Stimulated activated CD4-positive, alpha-beta T cell treated with anti-CD3 and anti-CD28 coated beads, Interleukin-2, amount 100 ng/mL, for 4 hours (primary cell): ENCODE results near the gene JMJD7.
A peak's percentile ranks its signal among the peaks of the same experiment; 100 is the strongest.

Experiments used
- DNase-seq: peaks from one replicate; pipeline ENCODE4 v3.0.0-alpha.2; 2020; ENCODE audit warnings: low read depth

The JMJD7 gene

DNA sequence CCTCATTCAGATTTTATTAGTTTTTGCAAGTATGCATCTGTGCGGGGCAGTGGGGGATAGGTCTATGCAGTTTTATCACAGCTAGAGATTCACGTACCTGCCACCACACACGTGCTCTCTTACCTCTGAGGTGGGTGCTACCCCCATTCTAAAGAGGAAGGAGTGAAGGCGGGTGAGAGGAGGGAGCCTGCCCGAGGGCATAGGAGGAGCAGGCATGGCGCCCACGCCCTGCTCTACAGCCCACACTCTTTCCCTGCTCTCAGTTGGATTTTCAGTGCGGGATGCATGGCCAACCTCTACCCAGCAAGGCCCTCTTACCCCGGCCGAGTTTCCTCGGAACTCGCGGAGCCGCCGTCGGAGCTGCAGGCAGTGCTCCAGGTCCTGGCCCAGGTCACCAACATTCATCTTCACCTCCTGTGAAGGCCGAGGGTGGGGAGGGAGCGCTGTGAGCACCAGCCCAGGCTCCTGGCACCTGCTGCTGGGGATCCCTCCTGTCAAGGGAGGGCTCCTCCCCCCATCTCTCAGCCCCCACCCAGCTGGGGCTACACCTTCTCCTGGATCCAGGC, 37.7 kb downstream of the JMJD7 start:
- DNase-seq, result no peak

DNA sequence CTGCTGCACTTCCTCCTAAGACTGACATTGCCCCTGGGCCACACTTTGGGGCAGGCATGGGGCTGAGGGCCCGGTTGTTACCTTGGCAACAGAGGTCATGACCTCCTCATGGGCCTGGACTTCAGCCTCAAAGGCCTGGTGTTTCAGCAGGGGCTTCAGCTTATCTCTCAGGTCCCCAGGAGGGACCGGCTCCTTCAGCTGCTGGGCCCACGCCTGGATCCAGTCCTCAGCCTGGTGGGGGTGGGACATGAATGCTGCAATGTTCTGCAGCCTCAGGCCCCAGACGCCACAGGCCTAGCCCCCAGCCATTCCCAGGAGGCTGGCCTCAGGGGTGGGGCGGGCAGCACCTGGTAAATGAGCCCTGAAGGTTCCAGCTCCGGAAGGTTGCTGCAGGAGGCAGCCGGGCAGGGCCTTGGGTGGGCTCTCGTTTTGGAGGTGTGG, 38.4 kb downstream of the JMJD7 start:
- no peak for DNase-seq

DNA sequence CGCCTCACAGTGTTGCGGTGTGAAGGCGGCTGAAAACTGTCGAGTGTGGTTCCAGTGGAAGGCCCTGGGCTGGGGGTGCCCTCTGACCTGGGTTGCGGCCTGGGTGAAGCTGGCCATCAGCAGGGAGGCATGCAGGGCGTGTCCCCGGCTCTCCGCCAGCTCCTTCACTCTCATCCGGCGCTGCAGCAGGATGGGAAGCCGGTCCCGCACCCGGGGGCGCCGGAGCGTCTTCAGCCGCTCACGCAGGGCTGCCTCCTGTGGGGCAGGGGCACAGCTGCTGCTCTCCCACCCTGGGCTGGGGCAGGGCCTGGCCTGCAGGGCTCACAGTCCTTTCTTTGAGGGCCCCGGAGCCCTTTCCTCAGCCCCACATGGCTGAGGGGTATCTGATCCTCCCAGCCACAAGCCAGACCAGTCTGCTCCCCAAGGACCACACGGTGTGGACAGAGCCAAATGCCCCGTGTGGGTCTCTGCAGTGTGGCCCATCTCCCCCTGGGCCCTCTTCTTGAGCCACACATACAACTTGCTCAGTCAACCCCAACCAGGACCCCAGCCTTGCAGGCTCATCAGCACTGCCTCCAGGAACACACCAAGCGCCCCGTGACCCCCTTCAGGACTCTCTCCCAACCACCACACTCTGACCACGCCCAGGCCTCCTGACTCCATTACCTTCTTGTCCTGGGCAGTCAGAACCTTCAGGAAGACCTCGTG, 39.1 kb downstream of the JMJD7 start:
- DNase-seq, result no peak

DNA sequence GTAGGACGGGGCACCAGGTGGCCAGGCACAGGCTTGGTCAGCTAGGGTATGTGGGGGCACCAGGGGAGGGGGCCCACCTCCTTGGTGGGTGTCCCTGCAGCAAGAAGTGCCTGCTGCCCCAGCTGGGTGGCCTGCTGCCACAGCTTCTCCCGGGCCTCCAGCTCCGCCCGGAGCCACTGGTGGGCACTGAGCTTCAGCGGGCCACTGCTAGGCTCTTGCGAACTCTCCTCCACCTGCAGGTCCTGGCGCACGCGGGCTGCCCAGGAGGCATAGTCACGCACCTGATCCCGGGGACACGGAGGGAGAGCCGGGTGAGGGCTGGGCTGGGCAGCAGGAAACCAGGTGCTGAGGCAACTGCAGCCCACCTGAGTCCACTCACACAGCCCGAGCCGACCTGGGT, 40.4 kb downstream of the JMJD7 start:
- DNase-seq, result no peak

DNA sequence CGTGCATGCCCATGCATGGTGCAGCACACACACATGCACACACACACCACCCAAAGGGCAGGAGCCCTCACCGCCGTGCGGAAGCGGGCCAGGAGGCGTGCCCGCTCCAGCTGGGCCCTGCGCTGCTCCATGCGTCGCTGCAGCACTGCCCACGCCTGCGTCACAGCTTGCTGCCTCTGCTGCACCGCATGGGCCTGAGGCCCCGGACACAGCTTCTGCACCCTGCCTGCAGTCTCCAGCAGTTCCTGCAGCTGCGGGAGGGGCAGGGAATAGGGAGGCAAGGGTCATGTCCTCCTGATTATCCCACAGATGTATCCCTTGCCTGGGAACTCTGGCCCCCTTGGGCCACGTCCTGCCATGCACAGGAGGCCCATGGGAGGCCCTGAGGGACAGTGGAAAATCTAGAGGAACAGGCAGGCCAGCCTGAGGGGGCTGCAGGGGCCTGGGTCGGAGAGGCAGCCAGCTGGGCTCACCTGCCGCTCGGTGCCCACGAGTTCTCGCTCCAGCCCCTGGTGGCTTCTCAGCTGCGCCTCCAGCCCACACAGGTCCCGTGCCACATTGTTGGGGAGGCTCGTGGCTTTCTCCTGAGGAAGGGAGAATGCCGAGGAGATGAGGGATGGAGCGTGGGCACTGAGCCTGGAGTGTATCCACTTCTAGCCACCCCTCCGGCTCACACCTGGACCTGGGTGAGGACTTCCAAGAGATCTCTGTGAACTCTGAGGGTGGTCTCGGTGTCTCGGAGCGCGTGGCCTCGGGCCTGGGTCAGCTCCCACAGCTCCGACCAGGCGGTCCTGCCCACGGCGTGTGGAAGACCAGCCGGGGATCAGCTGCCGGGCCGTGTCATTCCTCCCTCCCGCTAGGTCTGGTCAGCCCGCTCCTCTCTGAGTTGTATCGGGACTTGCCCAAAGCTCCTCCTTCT, 42.1 kb downstream of the JMJD7 start:
- DNase-seq, result no peak

DNA sequence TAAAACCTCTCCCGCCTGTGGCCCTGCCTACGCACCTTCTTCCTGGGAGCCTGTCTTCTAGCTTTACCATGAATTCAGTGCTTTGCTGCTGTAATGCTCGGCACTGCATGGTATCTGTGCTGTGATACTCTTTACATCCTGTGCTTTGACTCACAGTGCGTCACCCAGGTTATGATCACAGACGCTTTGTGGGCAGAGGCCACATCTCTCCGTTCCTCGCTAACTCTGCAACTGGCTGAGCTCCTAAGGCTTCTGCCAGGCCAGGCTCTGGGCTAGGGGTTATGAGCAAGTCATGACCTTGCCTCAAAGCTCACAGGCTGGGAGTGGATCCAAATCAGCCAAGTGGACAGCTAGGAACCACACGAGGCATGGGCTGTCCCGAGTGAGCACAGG, 42.8 kb downstream of the JMJD7 start:
- DNase-seq, result peak; percentile 39

DNA sequence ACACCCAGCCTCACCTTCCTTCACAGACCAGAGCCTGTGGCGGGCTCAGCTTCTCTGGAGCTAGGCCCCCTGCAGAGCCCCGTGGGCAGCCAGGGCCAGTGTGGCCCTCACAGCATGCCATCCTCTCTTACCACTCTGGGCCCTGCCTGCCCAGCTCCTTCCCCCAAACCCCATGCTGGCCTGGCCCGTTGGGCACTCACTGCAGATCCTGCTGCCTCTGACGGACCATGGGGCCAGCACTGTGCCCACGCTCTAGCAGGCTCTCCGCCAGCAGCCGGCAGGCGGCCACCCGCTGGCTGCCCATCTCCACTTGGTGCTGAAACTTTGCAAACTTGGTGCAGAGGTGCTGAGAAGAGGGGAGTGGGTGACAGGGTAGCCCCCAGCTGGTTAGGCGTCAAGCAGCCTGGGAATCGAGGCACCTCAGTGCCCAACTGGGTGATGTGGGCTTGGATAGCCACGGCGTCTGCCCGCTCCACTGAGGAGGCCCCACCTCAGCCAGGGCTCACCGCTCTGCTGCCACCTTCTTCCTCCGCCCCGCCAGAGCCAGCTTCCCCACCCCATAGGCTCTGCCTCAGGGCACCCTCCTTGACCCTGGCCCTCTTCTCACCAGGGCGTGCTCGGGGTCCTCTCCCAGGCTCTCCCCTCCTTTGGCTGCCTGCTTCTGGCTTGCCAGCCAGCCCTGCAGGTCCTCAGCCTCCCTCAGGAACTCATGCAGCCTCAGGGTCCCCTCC, 43.4 kb downstream of the JMJD7 start:
- no peak for DNase-seq

DNA sequence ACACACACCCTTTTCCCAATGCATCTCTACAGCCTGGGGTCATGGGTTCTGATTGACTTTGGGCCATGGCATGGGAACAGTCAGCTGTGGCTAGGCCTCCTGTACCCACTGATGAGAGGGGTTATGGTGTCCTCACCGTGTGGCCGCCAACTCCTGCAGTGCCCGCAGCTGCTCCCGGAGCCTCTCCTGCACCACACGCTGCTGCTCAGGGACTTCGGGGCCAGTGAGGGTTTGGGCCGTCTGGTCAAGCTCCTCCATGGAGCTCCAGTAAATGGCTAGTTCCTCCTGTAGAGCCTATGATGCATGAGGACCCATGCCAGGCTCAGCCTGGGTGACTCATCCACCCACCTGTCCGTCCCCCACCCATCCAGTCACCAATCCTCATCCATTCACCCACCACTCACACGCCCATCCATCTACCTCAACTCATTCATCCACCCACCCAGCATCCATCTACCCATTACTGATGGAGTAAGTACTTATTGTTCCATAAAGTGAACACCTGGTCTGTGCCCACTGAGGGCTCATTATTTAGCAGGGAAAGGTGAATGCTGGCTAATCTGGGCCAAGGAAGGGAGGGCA, 44.4 kb downstream of the JMJD7 start:
- DNase-seq, result no peak

DNA sequence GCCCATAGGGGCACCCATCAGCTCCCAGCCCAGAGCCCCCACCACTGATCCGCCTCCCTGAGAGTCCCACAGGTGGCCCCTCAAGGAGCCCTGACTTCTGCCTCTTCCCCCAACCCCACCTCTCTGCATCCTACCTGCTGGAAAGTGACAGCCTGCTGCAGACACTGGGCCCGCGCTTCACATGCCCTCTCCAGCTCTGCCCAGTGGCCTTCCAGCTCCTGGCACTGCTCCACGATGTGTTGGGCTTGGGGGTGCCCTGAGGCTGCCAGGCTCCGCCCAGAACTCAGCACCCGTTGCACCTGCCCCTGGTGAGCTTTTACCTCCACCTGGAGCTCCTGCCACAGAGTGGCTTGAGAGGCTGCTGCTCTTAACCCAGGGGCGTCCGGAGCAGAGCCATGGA, 45.8 kb downstream of the JMJD7 start:
- no peak for DNase-seq

DNA sequence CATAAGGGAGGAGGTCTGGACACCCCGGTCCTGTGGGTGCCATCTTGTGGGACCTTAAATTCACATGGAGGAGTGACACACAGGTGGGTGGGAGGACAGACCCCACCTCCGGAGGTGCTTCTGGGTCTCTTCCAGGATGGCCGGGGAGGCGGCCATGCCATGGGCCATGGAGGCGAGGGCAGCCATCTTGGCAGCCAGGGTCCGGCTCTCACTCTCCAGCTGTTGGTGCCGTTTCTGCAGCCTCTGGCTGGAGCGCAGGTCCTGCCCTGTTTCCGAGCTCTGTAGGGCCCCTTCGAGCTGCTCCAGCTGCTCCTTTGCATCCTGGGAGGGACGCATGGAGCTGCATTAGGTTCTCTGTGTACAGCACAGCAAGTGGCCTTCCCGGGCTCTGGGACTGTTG, 46.8 kb downstream of the JMJD7 start:
- no peak for DNase-seq

DNA sequence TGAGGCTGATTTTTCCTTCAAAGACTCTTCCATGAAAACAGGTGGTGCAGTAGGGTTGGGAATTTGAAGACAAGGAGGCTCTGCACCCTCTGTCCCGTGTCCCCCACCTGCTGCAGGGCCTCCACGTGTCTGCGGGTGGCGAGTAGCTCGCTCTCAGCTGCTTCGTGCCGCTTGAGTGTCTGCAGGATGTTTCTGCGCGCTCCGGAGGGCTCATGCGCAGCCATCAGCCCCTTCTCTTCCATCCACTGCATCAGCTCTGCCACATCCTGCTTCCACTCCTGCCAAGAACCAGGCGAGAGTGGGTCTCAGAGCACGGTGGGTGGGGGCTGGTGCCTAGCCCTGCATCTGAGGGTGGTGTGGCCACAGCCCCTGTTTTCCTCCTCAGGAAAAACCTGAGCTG, 48.1 kb downstream of the JMJD7 start:
- no peak for DNase-seq

DNA sequence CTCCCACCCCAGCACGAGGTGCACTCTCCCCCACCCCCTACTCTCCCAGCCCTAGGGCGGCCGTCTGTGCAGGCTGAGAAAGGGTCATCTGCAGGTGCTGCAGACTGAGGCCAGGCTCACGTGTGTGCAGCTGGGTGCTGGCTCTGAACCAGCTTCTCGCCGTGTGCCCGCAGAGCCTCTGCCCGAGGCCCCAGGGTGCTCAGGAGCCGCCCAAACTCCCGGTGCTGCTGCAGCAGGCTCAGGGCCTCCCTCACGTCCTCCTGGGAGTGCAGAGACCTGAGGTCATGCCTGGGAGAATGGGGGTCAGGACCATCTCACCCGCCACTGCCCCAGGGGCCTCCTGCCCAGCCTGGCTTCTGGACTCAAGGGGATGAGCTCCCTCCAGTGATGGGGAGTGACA, 48.8 kb downstream of the JMJD7 start:
- DNase-seq, result no peak

DNA sequence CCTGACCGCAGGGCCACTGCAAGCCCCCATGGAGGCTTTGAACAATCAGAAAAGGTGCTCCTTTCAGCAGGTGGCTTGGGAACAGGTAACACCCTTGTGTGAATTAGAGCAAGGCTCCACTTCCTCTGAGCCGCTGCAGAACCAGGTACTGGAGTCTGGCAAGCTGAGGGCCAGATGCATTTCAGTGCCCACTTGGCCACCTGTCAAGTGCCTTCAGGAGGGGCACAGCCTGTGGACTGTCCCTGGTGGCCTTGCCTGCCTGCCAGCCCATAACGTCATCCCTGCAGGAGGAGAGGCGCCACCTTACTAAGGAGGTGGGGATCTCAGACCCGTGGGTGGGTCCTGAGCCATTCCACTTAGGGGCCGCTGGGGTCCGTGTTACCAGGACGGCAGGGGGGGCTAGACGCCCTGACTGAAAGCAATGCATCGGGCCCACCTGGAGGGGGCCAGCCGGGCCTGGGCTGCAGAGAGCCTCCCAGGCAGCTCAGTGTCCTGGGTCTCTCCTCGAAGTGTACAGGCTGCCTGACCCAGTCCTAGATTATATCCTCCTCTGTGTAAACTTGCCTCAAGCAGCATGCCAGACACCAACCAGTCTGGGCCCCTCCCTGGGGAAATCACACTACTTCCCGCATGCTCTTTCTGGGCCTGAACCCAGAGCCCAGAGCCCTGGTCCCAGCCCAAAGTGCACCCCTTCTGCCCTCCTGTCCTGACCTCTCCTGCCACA, 49.9 kb downstream of the JMJD7 start:
- no peak for DNase-seq

DNA sequence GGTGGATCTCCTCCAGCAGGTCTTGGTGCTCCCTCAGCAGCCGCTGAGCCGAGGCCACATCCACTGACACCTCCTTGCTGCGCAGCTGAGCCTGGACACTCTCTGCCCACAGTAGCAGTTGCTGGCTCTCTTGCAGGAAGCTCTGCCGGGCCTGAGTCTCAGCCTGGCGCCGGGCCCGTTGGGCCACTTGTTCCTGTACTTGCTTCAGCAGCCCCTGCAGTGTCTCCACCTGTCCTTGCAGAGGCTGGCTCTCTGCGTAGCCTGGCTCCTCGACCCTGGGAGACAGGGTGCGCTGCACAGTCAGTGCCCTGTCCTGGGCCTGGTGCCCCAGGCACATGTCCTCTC, 50.4 kb downstream of the JMJD7 start:
- no peak for DNase-seq

DNA sequence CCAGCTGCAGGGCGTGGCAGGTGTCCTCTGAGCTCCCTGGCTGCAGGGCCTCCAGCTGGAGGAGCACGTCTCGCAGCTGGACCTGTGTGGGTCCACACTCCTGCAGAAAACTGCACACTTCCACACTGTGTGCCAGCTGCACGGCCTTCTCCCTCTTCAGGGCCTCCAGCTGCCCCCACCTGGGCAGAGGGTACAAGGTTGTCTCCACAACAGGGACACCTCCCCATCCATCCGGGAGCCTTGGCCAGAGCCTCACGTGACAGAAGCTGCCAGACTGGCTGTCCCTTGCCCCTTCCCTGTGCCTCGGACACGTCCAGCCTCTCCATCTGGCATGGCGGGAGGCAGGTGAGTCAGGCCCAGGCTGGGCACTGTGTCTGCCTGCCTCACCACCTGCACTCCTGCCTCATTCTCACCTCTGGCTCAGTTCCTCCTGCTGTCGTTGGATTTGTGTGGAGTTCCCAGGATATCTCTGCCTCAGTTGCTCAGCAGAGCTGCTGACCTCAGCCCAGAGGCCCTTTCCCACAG, 51.5 kb downstream of the JMJD7 start:
- DNase-seq, result no peak

DNA sequence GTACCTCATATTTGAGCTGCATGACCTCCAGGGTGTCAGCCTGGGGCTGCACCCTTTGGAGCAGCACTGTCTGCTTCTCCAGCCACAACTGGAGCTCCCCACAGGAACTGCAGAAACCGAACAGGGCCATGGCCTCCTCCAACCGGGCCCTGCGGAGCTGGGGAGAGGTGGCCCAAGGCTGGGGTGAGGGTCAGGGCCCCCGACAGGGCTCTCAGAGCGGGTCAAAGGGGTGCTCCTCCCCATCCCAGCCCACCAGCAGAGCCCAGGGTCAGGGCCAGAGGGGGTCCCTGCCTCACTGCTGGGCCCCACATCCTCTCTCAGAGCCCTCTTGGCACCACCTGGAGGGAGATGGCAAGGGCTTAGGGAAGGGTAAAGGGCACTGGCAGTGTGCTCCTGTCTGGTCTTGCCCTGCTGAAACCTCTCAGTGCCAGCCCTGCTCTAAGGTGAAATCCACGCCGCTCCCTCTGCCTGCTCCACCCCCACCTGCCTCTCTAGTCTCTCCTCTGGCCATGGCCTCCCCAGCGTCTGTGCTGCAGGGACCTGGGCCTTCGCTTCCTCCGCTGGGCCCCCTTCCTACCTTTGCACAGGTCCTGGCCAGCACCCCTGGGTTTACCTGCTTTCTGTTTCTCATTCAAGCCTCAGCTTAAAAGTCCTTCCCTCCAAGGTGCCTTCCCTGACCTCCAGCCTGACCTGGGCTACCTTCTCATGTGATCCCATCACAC, 52.4 kb downstream of the JMJD7 start:
- no peak for DNase-seq

DNA sequence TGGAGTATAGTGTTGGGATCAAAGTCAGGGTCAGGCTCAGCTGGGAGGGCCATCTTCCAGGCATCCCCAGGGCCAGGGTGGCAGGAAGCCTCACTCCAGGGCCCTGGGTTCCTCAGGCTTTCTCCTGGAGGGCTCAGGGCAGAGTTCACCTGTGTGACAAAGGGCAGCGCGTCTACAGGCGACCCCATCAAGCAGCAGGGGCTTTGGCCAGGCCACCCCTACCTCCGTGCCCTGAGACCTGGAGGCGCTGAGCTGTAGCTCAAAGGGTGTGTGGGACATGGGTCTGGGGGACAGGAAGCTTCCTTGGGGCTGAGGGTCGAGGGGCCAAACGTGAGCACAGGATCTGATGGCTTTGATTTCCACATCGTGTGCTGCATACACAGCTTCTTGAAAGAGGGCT, 53.2 kb downstream of the JMJD7 start:
- no peak for DNase-seq

DNA sequence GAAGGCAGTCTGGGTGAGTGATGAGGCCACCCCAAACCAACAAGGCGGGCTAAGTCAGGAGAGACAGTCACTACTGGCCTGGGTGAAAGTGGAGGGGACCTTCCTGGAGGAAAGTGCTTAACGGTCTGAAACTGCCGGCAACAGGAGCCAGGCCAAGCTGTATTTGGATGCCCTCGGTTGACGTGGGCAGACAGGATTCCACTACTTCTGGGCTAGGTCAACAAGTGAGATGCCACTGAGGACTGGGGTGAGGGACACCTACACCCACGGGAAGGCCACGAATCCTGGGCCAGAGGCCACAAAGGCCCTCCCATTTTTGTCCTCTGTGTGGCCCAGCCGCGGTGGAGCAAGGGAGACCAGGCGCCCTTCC, 53.6 kb downstream of the JMJD7 start:
- DNase-seq, result no peak

DNA sequence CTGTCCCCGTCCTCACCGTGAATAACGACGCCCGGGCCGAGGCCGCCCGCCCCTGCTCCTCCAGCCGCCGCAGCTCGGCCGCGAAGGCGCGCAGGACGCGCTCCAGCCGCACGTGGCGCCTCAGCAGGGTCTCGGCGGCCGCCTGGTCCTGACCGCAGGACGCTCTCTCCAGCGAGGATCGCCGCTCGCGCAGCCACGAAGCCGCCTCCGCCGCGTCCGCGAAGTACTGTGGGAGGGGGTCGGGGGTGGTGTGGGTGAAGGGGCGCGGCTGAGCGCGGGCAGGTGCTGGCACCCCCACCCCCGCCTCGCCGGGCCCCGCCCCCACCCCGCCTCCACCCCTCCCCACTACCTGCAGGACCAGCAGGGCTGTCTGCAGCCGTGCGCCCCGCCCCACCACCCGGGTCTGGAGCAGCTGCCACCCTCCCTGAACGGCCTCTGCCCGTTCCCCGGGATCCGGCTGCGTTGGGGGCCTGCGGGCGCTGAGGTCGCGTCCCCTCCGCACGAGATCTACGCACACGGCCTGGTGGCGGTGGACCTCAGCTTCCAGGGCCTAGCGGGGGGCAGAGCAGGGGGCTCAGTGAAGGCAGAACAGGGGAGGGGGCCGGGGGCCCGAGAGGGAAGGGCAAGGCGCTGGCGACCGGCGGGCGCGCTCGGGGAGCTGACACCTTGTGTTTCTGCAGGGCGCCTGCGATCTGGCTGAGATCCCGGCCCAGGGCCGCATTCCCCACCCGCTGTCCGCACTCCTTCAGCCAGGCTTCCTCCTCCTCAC, 54.2 kb downstream of the JMJD7 start:
- DNase-seq, result no peak
